Gastrocnemius medialis (tissue), 4 donors: ENCODE measurements around the gene NANOG.
"Not testable (repeated sequence)": the region's sequence is repeated elsewhere in the genome, so short reads cannot be mapped to it uniquely, and the experiment has no call there.

Experiments used
- POLR2A ChIP-seq, 2 donors: fragments of 450-650 bp; IDR thresholded peaks; one replicate each; pipeline ENCODE4 v1.6.1; 2017; ENCODE audit warnings: antibody characterized with exemption in 2 of 2, mild to moderate bottlenecking in 2 of 2, moderate library complexity in 2 of 2
- TF ChIP-seq, protein P1 (sequence below), 5 experiments: fragments of 450-650 bp in 3 of 5; fragments of 200-600 bp in 2 of 5; sonication (generic) in 2 of 5; IDR thresholded peaks in 4 of 5; conservative IDR thresholded peaks in 1 of 5; 1 replicate in 4 of 5; 2 replicates in 1 of 5; pipeline ENCODE4 v1.5.1; 2016 to 2019; ENCODE audit warnings: antibody characterized with exemption in 5 of 5, mild to moderate bottlenecking in 3 of 5, moderate library complexity in 3 of 5

DNA sequence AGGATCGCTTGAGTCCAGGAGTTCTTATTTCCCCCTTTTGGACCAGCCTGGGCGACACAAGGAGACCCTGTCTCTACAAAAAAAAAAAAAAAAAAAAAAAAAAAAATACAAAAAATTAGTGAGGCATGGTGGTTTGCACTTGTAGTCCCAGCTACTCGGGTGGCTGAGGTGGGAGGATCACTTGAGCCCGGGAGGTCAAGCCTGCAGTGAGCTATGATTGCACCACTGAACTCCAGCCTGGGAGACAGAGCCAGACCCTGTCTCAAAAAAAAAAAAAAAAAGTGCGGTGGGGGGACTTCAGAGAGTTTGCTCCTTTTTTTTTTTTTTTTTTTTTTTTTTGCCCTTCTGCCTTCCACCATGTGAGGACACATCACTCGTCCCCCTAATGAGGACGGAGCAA lies 50.6 kb downstream of the NANOG start:
- TF ChIP-seq POLR2A (IDR thresholded peaks at IDR 0.05): not testable (repeated sequence)
- TF ChIP-seq, protein P1, sequence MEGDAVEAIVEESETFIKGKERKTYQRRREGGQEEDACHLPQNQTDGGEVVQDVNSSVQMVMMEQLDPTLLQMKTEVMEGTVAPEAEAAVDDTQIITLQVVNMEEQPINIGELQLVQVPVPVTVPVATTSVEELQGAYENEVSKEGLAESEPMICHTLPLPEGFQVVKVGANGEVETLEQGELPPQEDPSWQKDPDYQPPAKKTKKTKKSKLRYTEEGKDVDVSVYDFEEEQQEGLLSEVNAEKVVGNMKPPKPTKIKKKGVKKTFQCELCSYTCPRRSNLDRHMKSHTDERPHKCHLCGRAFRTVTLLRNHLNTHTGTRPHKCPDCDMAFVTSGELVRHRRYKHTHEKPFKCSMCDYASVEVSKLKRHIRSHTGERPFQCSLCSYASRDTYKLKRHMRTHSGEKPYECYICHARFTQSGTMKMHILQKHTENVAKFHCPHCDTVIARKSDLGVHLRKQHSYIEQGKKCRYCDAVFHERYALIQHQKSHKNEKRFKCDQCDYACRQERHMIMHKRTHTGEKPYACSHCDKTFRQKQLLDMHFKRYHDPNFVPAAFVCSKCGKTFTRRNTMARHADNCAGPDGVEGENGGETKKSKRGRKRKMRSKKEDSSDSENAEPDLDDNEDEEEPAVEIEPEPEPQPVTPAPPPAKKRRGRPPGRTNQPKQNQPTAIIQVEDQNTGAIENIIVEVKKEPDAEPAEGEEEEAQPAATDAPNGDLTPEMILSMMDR (IDR thresholded peaks at IDR 0.05 in 4 of 5, conservative IDR thresholded peaks at IDR 0.05 in 1 of 5): not testable (repeated sequence)
